ENCODE data around the gene COL11A2. TPM values are rescaled to one million over a fixed set of nuclear protein-coding genes. Genes with fewer than 3 reads are reported as not detected.
A peak's percentile ranks its signal among the peaks of the same experiment; 100 is the strongest.

The COL11A2 gene
- total and polyA plus RNA-seq, 2 experiments from 2014 or later: 1.6 to 2.7 TPM

DNA sequence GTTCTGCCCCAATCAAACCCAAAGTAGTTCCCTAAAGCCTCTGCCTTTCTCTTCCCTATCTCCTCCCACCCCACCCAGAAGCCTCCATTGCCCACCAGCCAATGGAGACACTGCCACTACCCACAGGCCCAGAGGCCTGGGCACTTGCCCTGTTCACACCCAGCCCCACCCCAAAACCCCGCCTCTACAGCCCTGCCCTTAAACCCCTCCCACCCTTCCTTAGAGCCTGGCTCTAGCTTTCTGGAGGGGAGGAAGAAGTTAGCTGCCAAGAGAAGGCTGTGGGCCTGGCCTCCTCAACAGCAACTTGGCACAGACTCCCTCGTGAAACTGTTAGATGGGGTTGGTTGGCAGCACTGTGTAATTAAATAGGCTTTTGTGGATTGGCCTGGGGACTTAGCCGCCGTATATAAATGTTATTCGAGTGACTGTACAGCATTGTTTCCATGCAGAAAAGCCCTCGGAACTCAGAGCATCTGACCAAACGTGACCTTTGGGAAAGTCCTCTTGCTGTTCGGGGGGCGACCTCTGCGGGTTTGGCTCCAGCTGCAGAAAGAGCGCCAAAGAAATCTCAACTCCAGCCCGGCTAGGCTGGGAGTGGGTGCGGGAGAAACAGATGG lies 31.4 kb downstream of the COL11A2 start:
- DNase-seq (ENCODE audit: low spot score): peak; percentile 61
- Histone ChIP-seq H4K20me1 (replicated peaks; ENCODE audit: insufficient read depth) (no peaks in the 10 kb centered on the region), H3K4me2 (peak overlapping the region; percentile 81), H3K9me2 (ENCODE audit: insufficient read depth) (no peaks in the 10 kb centered on the region), H3K27ac (ENCODE audit: low read depth) (no peak overlapping the region), H3F3A (replicated peaks; ENCODE audit: low read depth) (0 out of 2 replicates have a peak, but pooled peaks cover 3% of the 10 kb centered on the region), H2AFZ (peak overlapping the region; percentile 87; the same call in 1 of the 2 replicates), H3K4me3 (peak overlapping the region; percentile 75), H3K4me1 (ENCODE audit: insufficient read depth) (peaks cover 12% of the 10 kb centered on the region), H3K79me2 (replicated peaks; ENCODE audit: insufficient read depth) (no peaks in the 10 kb centered on the region), H3K27me3 (ENCODE audit: insufficient read depth) (peaks cover 15% of the 10 kb centered on the region), H3K36me3 (ENCODE audit: insufficient read depth) (no peaks in the 10 kb centered on the region)
- no peak overlapping the region for H3K27ac Mint-ChIP-seq
- H3K27me3 Mint-ChIP-seq (ENCODE audit: insufficient read depth, low read depth, poor library complexity): peaks cover 24% of the 10 kb centered on the region
- no peaks in the 10 kb centered on the region for H3K9me3 Mint-ChIP-seq
- TF ChIP-seq, protein P1, sequence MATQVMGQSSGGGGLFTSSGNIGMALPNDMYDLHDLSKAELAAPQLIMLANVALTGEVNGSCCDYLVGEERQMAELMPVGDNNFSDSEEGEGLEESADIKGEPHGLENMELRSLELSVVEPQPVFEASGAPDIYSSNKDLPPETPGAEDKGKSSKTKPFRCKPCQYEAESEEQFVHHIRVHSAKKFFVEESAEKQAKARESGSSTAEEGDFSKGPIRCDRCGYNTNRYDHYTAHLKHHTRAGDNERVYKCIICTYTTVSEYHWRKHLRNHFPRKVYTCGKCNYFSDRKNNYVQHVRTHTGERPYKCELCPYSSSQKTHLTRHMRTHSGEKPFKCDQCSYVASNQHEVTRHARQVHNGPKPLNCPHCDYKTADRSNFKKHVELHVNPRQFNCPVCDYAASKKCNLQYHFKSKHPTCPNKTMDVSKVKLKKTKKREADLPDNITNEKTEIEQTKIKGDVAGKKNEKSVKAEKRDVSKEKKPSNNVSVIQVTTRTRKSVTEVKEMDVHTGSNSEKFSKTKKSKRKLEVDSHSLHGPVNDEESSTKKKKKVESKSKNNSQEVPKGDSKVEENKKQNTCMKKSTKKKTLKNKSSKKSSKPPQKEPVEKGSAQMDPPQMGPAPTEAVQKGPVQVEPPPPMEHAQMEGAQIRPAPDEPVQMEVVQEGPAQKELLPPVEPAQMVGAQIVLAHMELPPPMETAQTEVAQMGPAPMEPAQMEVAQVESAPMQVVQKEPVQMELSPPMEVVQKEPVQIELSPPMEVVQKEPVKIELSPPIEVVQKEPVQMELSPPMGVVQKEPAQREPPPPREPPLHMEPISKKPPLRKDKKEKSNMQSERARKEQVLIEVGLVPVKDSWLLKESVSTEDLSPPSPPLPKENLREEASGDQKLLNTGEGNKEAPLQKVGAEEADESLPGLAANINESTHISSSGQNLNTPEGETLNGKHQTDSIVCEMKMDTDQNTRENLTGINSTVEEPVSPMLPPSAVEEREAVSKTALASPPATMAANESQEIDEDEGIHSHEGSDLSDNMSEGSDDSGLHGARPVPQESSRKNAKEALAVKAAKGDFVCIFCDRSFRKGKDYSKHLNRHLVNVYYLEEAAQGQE (IDR thresholded peaks at IDR 0.05; ENCODE audit: unreplicated experiment): no peak
- TF ChIP-seq JUNB (IDR thresholded peaks at IDR 0.05; ENCODE audit: unreplicated experiment): no peak
- TF ChIP-seq EZH2 (IDR thresholded peaks at IDR 0.05; ENCODE audit: low read depth, unreplicated experiment): no peak
- TF ChIP-seq NANOG (IDR thresholded peaks at IDR 0.05; ENCODE audit: borderline replicate concordance): no peak
- no peak for TF ChIP-seq ZNF114 (CRISPR knock-in tag; IDR thresholded peaks at IDR 0.05)
- TF ChIP-seq ZNF331 (CRISPR knock-in tag; IDR thresholded peaks at IDR 0.05; ENCODE audit: low read depth): no peak
- TF ChIP-seq POLR2AphosphoS5 (IDR thresholded peaks at IDR 0.05; ENCODE audit: low read depth): no peak
- ATAC-seq: peak; percentile 72
- H3K4me3 Mint-ChIP-seq: peak overlapping the region; percentile 84
- peaks cover 18% of the 10 kb centered on the region for H3K4me1 Mint-ChIP-seq
- H3K36me3 Mint-ChIP-seq (ENCODE audit: low read depth): no peaks in the 10 kb centered on the region

DNA sequence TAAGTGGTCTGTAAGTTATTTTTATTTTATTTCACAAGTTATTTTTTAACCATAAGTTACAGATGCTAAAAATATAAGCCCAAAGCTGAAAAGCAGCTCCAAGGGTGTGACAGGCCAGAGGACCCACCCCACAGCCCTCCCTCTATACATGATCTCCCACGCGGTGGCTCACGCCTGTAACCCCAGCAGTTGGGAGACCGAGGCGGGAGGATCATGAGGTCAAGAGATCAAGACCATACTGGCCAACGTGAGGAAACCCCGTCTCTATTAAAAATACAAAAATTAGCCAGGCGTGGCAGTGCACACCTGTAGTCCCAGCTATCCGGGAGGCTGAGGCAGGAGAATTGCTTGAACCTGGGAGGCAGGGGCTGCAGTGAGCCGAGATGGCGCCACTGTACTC lies 32.2 kb downstream of the COL11A2 start:
- Mint-ChIP-seq H3K27ac (no peak overlapping the region), H3K4me1 (peaks cover 18% of the 10 kb centered on the region), H3K27me3 (ENCODE audit: insufficient read depth, low read depth, poor library complexity) (peaks cover 21% of the 10 kb centered on the region), H3K9me3 (no peaks in the 10 kb centered on the region), H3K36me3 (ENCODE audit: low read depth) (no peaks in the 10 kb centered on the region), H3K4me3 (no peak overlapping the region)
- DNase-seq (ENCODE audit: low spot score) (no peak), ATAC-seq (no peak)
- Histone ChIP-seq H3K4me2 (no peak overlapping the region), H3K27me3 (ENCODE audit: insufficient read depth) (peaks cover 15% of the 10 kb centered on the region), H3K27ac (ENCODE audit: low read depth) (no peak overlapping the region), H3K4me3 (no peak overlapping the region), H3K36me3 (ENCODE audit: insufficient read depth) (no peaks in the 10 kb centered on the region), H3F3A (replicated peaks; ENCODE audit: low read depth) (0 out of 2 replicates have a peak, but pooled peaks cover 3% of the 10 kb centered on the region), H3K79me2 (replicated peaks; ENCODE audit: insufficient read depth) (no peaks in the 10 kb centered on the region), H3K9me2 (ENCODE audit: insufficient read depth) (no peaks in the 10 kb centered on the region), H3K4me1 (ENCODE audit: insufficient read depth) (peaks cover 12% of the 10 kb centered on the region), H2AFZ (no peak overlapping the region), H4K20me1 (replicated peaks; ENCODE audit: insufficient read depth) (no peaks in the 10 kb centered on the region)
- TF ChIP-seq JUNB (IDR thresholded peaks at IDR 0.05; ENCODE audit: unreplicated experiment): no peak
- TF ChIP-seq ZNF114 (CRISPR knock-in tag; IDR thresholded peaks at IDR 0.05): no peak
- no peak for TF ChIP-seq ZNF331 (CRISPR knock-in tag; IDR thresholded peaks at IDR 0.05; ENCODE audit: low read depth)
- TF ChIP-seq, protein P2, sequence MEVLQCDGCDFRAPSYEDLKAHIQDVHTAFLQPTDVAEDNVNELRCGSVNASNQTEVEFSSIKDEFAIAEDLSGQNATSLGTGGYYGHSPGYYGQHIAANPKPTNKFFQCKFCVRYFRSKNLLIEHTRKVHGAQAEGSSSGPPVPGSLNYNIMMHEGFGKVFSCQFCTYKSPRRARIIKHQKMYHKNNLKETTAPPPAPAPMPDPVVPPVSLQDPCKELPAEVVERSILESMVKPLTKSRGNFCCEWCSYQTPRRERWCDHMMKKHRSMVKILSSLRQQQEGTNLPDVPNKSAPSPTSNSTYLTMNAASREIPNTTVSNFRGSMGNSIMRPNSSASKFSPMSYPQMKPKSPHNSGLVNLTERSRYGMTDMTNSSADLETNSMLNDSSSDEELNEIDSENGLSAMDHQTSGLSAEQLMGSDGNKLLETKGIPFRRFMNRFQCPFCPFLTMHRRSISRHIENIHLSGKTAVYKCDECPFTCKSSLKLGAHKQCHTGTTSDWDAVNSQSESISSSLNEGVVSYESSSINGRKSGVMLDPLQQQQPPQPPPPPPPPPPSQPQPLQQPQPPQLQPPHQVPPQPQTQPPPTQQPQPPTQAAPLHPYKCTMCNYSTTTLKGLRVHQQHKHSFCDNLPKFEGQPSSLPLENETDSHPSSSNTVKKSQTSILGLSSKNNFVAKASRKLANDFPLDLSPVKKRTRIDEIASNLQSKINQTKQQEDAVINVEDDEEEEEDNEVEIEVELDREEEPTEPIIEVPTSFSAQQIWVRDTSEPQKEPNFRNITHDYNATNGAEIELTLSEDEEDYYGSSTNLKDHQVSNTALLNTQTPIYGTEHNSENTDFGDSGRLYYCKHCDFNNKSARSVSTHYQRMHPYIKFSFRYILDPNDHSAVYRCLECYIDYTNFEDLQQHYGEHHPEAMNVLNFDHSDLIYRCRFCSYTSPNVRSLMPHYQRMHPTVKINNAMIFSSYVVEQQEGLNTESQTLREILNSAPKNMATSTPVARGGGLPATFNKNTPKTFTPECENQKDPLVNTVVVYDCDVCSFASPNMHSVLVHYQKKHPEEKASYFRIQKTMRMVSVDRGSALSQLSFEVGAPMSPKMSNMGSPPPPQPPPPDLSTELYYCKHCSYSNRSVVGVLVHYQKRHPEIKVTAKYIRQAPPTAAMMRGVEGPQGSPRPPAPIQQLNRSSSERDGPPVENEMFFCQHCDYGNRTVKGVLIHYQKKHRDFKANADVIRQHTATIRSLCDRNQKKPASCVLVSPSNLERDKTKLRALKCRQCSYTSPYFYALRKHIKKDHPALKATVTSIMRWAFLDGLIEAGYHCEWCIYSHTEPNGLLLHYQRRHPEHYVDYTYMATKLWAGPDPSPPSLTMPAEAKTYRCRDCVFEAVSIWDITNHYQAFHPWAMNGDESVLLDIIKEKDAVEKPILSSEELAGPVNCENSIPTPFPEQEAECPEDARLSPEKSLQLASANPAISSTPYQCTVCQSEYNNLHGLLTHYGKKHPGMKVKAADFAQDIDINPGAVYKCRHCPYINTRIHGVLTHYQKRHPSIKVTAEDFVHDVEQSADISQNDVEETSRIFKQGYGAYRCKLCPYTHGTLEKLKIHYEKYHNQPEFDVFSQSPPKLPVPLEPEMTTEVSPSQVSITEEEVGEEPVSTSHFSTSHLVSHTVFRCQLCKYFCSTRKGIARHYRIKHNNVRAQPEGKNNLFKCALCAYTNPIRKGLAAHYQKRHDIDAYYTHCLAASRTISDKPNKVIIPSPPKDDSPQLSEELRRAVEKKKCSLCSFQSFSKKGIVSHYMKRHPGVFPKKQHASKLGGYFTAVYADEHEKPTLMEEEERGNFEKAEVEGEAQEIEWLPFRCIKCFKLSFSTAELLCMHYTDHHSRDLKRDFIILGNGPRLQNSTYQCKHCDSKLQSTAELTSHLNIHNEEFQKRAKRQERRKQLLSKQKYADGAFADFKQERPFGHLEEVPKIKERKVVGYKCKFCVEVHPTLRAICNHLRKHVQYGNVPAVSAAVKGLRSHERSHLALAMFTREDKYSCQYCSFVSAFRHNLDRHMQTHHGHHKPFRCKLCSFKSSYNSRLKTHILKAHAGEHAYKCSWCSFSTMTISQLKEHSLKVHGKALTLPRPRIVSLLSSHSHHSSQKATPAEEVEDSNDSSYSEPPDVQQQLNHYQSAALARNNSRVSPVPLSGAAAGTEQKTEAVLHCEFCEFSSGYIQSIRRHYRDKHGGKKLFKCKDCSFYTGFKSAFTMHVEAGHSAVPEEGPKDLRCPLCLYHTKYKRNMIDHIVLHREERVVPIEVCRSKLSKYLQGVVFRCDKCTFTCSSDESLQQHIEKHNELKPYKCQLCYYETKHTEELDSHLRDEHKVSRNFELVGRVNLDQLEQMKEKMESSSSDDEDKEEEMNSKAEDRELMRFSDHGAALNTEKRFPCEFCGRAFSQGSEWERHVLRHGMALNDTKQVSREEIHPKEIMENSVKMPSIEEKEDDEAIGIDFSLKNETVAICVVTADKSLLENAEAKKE (CRISPR knock-in tag; IDR thresholded peaks at IDR 0.05): no peak
- TF ChIP-seq STAT1 (IDR thresholded peaks at IDR 0.05; ENCODE audit: unreplicated experiment): no peak

Measured in GM23338 (cell line).